Neutrophil (primary cell): ENCODE data around the gene SLC25A41.
"Not testable (repeated sequence)": the region's sequence is repeated elsewhere in the genome, so short reads cannot be mapped to it uniquely, and the experiment has no call there.

Experiments
- H3K27ac ChIP-seq: fragments of 200-600 bp; sonication (generic); 2 replicates; pipeline ENCODE4 v1.5.1; 2016; ENCODE audit warnings: mild to moderate bottlenecking, moderate library complexity
- H3K27me3 ChIP-seq: fragments of 200-600 bp; sonication (generic); 2 replicates; pipeline ENCODE4 v1.6.0; 2016; ENCODE audit warnings: mild to moderate bottlenecking
- H3K36me3 ChIP-seq: fragments of 200-600 bp; sonication (generic); 2 replicates; pipeline ENCODE4 v1.5.1; 2017
- H3K4me1 ChIP-seq, 2 experiments: fragments of 200-600 bp in 1 of 2; sonication (generic) in 1 of 2; 1 replicate in 1 of 2; 2 replicates in 1 of 2; pipeline versions ENCODE4 v1.5.1 to v1.6.1; 2013 to 2016; ENCODE audit warnings: low read depth in 1 of 2, low read length in 1 of 2, mild to moderate bottlenecking in 1 of 2, moderate library complexity in 1 of 2; ENCODE audit not compliant: control insufficient read depth in 1 of 2, insufficient read depth in 1 of 2
- H3K4me3 ChIP-seq, 2 experiments: fragments of 200-600 bp in 1 of 2; sonication (generic) in 1 of 2; 1 replicate in 1 of 2; 2 replicates in 1 of 2; pipeline ENCODE4 v1.5.1; 2013 to 2016; ENCODE audit warnings: low read depth in 1 of 2, low read length in 1 of 2, mild to moderate bottlenecking in 1 of 2, moderate library complexity in 1 of 2
- H3K9me3 ChIP-seq: fragments of 200-600 bp; sonication (generic); 2 replicates; pipeline ENCODE4 v1.5.1; 2016
- TF ChIP-seq, protein P1 (sequence below): fragments of 200-600 bp; sonication (generic); IDR thresholded peaks from 2 replicates; pipeline ENCODE4 v1.5.1; 2016; ENCODE audit warnings: antibody characterized with exemption

Gene SLC25A41

DNA sequence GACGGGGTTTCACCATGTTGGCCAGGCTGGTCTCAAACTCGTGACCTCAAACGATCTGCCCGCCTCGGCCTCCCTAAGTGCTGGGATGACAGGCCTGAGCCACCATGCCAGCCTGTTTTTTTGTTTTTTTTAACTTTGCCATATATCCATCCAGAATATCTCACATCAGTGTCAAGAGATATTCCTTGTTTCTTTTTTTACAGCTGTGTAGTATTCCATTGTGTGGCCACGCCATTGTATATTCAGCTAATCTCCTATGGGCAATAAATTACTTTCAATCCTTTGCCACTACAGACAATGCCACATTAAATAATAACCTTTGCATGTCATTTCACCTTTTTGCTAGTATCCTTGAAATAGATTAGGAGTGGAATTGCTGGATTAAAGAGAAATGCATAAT lies 24.2 kb downstream of the SLC25A41 start:
- no peaks in the 10 kb centered on the region for H3K27me3 ChIP-seq
- H3K36me3 ChIP-seq = peaks cover 6% of the 10 kb centered on the region
- no peaks in the 10 kb centered on the region for H3K4me1 ChIP-seq
- TF ChIP-seq, protein P1, sequence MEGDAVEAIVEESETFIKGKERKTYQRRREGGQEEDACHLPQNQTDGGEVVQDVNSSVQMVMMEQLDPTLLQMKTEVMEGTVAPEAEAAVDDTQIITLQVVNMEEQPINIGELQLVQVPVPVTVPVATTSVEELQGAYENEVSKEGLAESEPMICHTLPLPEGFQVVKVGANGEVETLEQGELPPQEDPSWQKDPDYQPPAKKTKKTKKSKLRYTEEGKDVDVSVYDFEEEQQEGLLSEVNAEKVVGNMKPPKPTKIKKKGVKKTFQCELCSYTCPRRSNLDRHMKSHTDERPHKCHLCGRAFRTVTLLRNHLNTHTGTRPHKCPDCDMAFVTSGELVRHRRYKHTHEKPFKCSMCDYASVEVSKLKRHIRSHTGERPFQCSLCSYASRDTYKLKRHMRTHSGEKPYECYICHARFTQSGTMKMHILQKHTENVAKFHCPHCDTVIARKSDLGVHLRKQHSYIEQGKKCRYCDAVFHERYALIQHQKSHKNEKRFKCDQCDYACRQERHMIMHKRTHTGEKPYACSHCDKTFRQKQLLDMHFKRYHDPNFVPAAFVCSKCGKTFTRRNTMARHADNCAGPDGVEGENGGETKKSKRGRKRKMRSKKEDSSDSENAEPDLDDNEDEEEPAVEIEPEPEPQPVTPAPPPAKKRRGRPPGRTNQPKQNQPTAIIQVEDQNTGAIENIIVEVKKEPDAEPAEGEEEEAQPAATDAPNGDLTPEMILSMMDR = no peak
- no peaks in the 10 kb centered on the region for H3K9me3 ChIP-seq
- H3K4me3 ChIP-seq = no peak overlapping the region
- H3K27ac ChIP-seq = no peak overlapping the region

DNA sequence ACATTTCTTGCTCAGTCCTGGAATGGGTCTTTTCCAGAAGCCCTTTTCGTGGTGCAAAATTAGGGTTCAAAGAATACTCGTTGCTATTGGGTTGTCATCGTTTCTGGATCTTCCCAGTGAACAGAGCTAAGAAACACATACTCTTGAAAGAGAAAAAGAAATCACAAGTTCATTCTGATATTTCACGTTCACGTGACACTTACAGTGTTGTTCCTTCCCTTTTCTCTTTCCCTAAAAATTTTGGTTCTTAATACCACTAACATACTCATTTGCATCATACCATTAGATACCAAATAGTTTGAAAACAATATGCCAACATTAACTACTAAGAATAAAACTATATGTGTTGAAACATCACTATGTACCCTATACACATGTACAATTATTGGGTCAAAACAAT lies 27.2 kb downstream of the SLC25A41 start:
- TF ChIP-seq, protein P1 = no peak
- H3K9me3 ChIP-seq = no peaks in the 10 kb centered on the region
- no peaks in the 10 kb centered on the region for H3K4me1 ChIP-seq
- H3K27me3 ChIP-seq = no peaks in the 10 kb centered on the region
- no peak overlapping the region for H3K27ac ChIP-seq
- no peaks in the 10 kb centered on the region for H3K36me3 ChIP-seq
- no peak overlapping the region for H3K4me3 ChIP-seq

DNA sequence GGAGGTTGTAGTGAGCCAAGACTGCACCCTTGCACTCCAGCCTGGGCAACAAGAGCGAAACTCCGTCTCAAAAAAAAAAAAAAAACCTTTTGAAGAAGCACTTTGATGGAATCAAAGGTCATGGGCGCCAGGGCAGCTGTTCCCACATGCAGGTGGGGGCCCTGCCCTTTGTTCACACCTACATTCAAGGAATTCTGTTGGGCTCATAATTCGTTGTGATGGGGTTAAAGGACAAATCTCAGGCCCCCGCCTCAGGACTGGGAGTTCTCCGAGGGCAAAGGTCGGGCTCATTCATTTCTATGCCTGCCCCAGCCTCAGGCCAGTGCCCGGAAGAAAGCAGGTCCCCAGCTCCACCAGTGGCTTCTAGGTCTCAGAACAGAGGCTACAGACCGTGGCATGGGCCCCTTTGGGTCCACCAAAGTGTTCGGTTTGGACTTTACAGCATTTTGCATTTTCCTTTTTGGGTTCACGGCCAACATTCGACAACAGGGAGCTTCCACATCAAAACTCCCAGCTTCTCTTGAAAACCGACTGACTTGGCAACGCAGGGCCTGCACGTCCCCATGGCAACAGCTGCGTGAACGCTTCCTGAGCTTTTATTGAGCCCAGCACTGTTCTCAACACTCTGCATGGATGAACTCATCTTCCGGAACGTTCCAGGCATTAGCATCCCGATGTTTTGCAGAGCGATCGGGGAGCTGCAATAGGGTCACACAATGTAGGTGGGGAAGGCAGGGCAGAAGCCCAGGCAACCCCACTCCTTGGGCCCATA lies 30.5 kb downstream of the SLC25A41 start:
- no peak overlapping the region for H3K27ac ChIP-seq
- no peaks in the 10 kb centered on the region for H3K4me1 ChIP-seq
- no peaks in the 10 kb centered on the region for H3K36me3 ChIP-seq
- no peaks in the 10 kb centered on the region for H3K27me3 ChIP-seq
- no peak overlapping the region for H3K4me3 ChIP-seq
- H3K9me3 ChIP-seq = no peaks in the 10 kb centered on the region
- TF ChIP-seq, protein P1 = no peak

DNA sequence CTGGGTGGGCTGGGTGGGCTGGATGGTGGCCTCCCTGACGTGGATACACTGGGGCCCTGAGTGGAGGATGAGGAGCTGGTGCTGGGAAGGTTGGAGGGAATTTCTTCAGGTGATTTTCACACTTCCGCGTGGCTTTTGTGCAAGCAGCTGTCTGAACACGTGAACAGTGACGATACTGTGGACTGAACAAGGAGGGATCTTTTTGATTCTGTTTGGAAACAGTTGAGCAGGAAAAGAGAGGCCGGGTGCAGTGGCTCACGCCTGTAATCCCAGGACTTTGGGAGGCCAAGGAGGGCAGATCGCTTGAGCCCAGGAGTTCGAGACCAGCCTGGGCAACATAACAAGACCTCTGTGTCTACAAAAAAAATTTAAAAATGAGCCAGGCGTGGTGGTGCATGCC lies 31.5 kb downstream of the SLC25A41 start:
- H3K4me1 ChIP-seq = no peaks in the 10 kb centered on the region
- H3K36me3 ChIP-seq = no peaks in the 10 kb centered on the region
- H3K4me3 ChIP-seq = no peak overlapping the region
- H3K27ac ChIP-seq = no peak overlapping the region
- TF ChIP-seq, protein P1 = no peak
- no peaks in the 10 kb centered on the region for H3K27me3 ChIP-seq
- no peaks in the 10 kb centered on the region for H3K9me3 ChIP-seq

DNA sequence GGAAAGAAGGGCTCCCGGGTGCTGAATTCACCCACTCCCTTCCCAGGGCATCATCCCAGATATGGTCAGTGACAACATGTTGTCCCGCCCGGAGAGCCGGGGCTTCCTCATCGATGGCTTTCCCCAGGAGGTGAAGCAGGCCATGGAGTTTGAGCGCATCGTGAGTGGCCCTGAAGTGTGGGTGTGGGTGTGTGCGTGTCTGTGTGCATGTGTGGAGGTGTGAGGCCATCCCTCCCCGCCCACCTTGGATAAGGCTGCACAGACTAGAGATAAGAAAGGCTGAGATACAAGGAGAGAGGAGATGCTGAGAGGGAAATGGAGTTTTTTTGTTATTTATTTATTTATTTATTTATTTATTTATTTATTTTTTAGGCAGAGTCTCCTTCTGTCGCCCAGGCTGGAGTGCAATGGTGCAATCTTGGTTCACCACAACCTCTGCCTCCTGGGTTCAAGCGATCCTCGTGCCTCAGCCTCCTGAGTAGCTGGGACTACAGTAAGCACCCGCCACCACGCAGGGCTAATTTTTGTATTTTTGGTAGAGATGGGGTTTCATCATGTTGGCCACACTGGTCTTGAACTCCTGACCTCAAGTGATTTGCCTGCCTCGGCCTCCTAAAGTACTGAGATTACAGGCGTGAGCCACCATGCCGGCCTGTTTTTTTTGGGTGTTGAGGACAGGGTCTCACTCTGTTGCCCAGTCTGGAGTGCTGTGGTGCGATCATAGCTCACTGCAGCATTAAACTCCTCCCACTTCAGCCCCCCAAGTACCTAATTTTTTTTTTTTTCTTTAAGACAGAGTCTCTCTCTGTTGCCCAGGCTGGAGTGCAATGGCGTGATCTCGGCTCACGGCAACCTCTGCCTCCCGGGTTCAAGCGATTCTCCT lies 33.3 kb downstream of the SLC25A41 start:
- H3K27ac ChIP-seq, H3K4me1 ChIP-seq, H3K27me3 ChIP-seq, H3K9me3 ChIP-seq, H3K4me3 ChIP-seq, H3K36me3 ChIP-seq: not testable (repeated sequence)

DNA sequence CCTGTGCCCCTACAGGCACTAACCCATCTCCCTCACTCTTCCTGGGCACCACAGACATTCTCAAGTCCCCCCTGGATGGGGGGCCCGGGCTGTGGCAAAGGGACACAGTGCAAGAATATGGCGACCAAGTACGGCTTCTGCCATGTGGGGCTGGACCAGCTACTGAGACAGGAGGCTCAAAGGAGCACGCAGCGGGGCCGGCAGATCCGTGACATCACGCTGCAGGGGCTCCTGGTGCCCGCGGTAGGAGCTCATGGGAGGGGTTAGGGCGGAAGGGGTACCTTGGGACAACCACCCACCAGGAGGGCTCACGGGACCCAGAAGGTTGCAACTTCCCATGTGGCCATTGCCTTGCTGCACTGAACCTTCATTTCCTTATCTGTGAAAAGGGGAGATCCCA lies 37.3 kb downstream of the SLC25A41 start:
- Histone ChIP-seq H3K27me3 (no peaks in the 10 kb centered on the region), H3K27ac (no peak overlapping the region), H3K9me3 (no peaks in the 10 kb centered on the region), H3K36me3 (peaks cover 7% of the 10 kb centered on the region), H3K4me1 (peaks cover 15 to 17% of the 10 kb centered on the region in 2 experiments), H3K4me3 (no peak overlapping the region)
- TF ChIP-seq, protein P1 = no peak
